GM12873 (cell line): ENCODE measurements around the gene PACS2.

ENCODE experiments used
- CTCF ChIP-seq: IDR thresholded peaks from 2 replicates; pipeline ENCODE4 v1.5.1; 2012; ENCODE audit warnings: low read depth, mild to moderate bottlenecking, moderate library complexity, low read length, control low read depth; ENCODE audit not compliant: insufficient read depth; ENCODE audit errors: missing control alignments

The PACS2 gene

GRCh38 chr14:105386581-105387529 is 72.3 kb downstream of the PACS2 start:
- no peak for TF ChIP-seq CTCF

- TF ChIP-seq CTCF, result no peak
Observed at GRCh38 chr14:105387530-105387922, 73.0 kb downstream of the PACS2 start.

- TF ChIP-seq CTCF, result no peak
Observed at GRCh38 chr14:105388110-105388951, 73.8 kb downstream of the PACS2 start.

DNA sequence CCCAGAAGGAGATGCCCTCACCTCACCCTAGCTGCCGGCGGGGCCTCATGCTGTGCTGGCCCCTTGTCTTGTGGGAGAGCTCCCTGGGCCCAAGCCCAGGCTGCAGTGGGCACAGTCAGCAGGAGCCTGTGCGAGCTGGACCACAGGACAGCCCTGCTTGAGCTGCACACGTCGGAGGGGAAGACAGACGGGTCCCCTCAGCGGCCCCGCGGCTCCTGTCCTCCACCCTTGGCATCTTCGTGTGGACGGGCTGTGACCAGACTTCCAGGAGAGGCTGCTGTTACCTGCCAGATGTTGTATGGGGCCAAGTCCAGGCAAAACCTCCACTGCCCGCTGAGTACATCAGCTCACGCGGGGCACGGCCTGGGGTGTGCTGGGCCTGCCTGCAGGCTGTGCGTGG is 74.4 kb downstream of the PACS2 start:
- no peak for TF ChIP-seq CTCF

DNA sequence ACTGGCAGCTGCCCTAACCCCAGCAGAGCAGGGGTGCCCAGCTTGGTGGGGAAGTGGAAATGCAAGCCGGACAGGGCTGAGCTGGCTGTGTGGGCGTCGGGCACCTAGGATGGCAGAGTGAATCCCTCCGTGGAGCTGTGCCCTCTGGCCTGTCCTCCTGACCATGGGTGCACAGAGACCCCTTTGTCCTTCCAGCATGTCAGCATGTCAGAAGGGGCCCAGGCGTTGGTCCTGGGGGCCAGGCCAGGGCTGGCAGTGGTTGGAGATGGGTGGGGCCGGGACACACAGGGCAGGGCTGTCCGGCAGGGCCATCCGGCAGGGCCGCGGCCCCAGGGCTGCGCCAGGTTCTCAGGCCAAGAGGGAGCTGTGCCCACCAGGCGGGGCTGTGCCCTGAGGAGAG is 75.0 kb downstream of the PACS2 start:
- TF ChIP-seq CTCF, result no peak

DNA sequence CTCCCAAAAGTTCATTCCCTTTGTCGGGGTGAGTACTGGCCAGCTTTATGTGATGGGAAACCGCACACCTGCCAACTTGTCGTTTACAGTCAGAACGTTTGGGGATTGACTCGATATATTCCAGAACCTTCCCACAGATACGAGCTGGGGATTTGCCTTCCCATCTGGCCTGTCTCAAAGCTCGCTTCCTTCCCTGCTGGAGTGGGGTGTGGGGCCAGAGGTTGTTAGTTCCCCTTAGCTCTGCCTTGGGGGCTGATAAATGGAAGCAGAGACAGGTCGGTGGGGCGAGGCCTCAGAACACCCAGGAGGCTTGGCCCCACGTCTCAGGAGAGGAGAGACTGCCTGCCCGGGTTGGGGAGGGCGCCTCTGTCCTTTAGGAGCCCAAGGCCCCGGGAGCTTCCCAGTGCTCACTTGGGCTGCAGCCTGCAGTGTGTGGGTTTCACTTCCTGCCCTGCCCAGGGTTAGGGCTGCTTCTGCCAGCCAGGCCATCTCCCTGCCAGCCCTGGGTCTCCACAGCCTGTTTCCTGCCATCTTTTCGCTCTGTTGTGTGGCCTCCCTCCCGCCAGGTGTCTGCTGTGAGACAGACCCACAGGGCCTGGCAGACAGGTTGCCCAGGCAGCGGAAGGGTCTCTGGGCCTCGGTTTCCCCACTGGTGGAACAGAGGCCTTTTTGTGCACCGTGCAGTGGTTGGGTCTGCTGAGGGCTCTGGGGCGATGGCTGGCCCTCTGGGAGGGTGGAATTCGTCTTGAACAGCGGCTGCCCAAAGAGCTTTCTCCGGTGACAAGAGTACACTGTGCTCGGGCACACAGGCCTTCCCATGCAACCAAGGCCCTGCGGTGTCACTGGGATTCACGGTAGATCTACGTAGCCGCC is 75.7 kb downstream of the PACS2 start:
- no peak for TF ChIP-seq CTCF
